Embryonic facial prominence (tissue), 1 donor: ENCODE measurements around the gene VDR.
A peak's percentile ranks its signal among the peaks of the same experiment; 100 is the strongest.
"Not testable (repeated sequence)": the region's sequence is repeated elsewhere in the genome, so short reads cannot be mapped to it uniquely, and the experiment has no call there.

Experiments
- DNase-seq: peaks from one replicate; pipeline ENCODE4 v3.0.0-alpha.2; 2016; ENCODE audit errors: extremely low spot score

The VDR gene

DNA sequence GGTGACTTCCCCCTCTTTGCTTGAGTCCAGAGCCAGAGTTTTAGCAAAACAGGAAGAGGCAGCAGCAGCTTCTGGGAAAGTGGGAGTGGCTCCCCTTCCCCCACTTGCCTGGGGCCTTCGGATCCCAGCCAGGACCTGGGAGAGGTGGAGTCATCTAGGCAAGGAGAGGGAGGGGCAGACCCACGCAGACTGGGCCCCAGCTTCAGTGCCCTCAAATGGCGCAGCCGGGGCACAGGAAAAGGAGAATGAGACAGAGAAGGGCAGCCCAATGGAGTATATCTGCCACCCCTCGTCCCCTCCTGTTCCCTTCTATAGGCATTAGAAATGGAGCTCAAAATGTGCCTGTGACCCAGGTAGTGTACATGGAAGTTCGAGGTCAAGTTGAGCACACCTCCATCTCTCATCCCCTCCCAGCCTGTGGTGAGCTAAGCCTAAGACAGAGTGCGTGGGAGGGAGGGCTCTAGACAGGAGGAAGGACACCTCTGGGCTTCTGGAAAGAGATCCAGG lies 75.8 kb downstream of the VDR start:
- no peak for DNase-seq

- no peak for DNase-seq
These were observed 76.5 kb downstream of the VDR start for GRCh38 chr12:47828008-47828975.

DNA sequence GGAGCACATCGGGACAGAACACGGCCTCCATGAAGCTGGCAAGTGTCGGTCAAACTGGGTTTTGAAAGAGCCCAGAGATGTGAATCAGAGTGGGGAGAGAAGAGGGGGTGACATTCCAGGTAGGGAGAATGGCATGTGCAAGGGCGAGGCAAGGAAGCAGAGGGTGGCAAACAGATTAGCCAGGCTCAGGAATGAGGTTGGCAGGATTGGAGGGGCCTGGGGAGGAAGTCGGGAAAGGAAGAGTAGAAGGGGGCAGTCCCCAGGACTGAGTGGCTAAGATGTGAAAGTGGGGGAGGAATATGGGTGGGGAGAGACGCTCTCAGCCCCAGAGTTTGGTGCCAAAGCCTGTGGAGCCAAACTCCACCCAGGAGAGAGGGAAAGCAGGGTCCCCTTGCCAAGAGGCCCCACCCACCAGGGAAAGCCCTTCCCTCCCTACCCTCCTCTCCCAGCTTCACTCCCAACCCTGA lies 79.6 kb downstream of the VDR start:
- no peak for DNase-seq

GRCh38 chr12:47824635-47825034 lies 80.2 kb downstream of the VDR start:
- DNase-seq: no peak

DNA sequence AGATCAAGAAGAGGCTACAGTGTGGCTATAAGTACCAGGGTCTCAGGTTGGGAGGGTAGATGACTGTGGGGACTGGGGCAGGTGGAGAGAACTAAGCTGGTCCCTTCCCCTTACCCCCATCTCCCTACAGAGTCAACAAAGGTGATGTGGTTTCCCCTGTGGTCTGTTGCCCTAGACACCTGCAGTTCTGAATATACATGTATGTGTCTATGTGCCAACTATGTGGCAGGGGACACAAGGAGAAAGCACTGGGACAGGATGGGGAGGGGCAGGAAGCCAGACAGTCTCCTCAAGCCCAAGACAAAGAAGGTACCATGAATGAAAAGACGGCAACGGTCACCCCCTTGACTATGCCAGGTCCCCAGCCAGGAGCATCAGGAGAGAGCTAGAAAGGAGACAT lies 80.6 kb downstream of the VDR start:
- no peak for DNase-seq

DNA sequence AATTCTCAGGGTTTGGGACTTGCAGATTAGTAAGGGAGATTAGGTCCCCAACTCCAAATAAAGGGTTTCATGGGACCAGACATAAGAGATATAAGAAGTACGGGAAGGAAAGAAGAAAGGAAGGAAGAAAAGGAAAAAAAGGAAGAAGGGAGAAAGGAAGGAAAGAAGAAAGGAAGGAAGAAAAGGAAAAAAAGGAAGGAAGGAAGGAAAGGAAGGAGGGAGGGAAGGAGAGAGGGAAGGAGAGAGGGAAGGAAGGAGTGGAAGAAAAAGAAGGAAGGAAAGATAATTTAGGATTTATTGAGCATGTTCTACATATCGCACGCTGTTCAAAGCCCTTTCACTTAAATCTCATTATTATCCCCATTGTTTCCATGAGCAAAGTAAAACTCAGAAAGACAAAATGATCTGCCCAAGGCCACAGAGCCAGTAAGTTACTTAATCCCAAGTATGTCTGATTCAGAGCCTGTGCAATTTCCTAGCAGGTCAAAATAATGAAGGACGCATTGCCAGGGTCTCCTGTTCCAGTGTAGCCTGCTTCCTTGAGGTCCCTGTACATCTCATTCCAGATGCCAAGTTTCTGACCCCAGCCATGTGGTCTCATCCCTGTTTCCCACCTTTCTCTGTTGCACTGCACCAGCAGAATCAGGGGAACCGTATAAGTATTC lies 81.2 kb downstream of the VDR start:
- DNase-seq: no peak

- DNase-seq: no peak
These were observed 81.9 kb downstream of the VDR start for GRCh38 chr12:47822863-47823262.

DNA sequence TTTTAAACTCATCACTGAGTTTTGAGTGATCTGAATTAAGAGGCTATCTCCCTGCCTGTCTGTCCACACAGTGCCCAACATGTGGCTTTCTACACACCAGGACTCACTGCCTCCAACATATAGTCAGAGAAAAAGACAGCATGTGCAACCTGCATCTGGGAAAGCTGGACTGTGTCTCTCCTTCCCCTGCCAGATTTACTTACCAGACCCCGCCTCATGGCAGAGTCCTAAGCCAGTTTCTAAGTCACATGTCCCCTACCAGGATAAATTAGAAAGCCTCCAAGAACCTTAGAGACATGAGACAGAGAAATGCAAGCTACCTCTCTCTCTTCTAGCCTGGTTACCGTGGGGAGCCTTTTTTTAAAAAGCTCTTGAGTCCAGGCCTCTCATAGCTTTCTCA lies 82.4 kb downstream of the VDR start:
- DNase-seq: no peak

DNA sequence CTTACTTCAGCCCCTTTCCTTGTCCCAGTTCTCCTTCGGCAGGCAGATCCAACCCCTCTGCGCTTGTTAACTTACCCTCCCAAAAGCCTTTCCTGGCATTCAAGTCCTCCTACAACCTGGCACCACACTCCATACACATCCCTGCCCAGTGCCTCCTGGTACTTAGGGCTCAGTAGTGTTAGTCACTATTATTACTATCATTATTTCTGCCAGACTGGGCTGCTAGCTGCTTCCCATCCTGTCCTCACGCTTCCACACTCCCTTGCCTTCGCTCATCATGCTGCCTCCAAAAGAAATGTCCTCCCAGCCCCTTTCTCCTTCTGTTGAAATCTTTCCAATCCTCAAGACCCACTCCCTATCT lies 83.5 kb downstream of the VDR start:
- no peak for DNase-seq

DNA sequence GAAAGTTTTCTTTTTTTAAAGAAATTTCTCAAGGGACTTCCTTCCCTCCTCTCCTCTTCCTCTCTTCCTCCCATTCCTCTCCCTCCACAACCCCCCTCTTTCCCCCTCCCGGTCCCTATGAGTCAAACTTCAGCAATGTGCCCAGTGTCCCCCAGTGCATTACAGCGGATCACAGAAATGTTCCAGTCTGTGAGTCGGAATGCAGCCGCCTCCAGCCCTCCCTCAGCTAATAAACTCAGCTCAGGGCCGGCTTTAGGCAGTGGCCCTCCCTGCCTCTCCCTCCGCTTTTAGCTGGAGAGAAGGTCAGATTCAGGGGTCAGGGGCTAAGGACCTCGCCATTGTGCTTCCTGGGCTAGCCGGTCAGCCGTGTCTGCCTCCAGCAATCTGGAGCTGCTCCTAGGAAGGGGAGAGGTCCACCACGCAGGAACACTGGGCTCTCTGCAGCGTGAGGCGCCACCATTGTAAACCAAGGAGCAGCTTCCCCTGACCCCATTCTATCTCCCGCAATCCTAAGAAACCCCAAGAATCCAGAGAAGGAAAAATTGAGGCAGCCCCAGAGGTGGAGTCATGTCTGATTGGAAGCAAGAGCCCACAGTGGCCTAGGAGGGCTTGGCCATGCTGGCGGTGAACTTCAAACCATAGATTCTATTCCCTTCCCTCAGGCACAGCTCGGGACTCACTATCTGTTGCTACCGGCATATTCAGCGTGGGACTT lies 84.0 kb downstream of the VDR start:
- peak; percentile 56 for DNase-seq

GRCh38 chr12:47819896-47820630 lies 84.7 kb downstream of the VDR start, which contains the start of gene HDAC7:
TSS of gene HDAC7 (minus strand) at chr12:47819903. CDS start at chr12:47819785, 118 bp downstream.
- peak; percentile 56 for DNase-seq

DNA sequence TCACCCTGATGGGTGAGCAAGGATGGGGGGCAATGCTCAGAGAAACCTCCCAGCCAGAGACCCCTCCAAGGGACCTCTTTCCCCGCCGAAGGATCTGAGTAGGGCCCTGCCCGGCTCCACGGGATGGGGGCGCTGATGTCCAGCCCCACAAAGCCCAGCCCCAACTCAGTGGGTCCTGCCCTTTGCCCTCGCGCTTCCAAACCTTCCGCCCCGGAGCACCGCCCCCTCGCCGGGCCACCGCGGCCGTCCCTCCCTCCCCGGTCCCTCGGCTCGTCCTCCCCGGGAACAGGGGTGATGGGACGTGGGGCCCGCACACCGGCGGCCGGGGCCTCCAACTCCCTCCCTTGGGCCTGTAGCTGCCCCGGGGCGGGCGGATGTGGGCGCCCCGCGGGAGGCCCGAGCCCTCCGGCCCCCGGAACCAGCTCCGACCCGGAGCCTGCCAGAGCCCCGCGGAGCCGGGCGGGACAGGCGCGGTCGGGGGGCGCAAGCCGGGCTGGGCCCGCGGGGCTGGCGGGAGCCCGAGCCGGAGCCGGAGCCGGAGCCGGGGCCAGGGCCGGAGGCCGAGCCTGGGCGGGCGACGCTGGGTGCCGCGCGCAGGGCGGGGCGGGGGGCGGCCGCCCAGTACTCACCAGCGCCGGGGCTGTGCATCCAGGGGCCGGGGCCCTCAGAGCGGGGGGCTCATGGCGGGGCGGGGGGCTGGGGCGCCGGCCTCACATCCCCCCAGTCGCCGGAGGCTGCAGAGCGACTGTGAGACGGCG lies 85.5 kb downstream of the VDR start:
- no peak for DNase-seq

- DNase-seq: no peak
These were observed 86.2 kb downstream of the VDR start for GRCh38 chr12:47818467-47819137.

GRCh38 chr12:47818007-47818376 lies 86.8 kb downstream of the VDR start:
- no peak for DNase-seq

DNA sequence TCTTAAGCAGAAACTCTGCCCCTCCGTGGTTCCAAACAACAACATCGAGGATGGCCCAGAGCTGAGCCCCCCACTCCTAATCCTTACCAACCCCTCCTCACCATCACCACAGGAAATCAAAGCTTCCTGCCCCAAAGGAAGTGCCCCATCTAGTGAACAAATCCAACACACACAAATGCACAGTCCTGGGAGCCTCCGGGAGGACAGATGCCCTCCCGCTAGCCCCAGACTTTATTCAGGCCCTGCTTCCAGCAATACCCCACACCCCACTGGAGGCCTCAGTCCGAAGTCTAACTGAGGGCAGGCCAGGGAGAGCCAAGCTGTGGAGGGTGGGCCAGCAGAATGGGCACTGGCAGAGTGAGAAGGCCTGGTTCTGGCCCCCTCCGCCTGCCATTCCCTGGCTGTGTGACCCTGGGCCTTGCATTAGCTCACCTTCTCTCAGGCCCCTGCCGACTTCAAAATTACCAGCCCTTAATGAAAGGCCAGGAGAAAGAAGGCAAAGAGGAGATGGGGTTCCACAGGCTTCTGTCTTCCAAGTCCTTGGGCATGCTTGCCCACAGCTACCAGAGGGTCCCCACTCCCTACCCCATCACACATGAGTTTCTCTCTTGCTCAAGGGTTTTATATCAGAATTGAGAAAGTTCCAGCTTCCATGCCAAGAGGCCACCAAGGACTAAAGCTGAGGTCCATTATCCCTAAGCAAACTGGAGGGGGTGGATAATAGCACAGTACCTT lies 87.4 kb downstream of the VDR start:
- DNase-seq: no peak

GRCh38 chr12:47816403-47817271 lies 88.2 kb downstream of the VDR start:
- no peak for DNase-seq

GRCh38 chr12:47815447-47815846 lies 89.3 kb downstream of the VDR start:
- DNase-seq: not testable (repeated sequence)

DNA sequence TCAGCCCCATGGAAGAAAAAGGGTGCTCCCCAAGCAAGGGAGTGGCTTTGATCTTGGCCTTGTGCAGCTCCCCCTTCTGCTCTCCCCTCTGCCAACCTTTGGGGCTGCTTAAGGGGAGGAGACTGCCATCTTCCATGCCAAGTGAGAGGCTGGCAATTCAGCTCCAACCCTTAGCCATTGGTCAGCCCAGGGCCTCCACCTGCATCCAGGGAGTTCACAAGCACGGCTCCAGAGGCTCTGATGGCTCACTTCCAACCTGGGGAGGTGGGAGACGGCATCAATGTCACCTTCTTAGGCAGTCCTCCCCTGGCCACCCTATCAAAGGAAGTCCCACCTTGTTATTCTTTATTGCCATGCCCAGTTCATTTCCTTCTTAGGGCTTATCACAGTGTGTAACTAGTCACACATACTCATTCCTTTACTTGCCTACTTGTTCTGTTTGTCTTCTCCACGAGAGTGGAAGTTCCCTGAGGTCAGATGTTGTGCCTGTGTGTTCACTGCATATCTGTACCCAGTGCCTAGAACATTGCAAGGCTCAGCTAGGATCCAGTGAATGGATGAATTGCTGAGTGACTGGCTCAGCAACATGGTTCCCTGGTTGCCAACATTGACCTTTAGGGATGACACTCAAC lies 90.1 kb downstream of the VDR start:
- no peak for DNase-seq
